Stimulated activated naive CD8-positive, alpha-beta T cell treated with anti-CD3 and anti-CD28 coated beads, Interleukin-15, amount 100 ng/mL, for 72 hours (primary cell): ENCODE results near the gene PHLPP2.

Experiments used
- ATAC-seq: fragments of 150-1000 bp; cut with Tn5 transposase; 2 replicates; pipeline ENCODE4 v1.10.0; 2021; ENCODE audit warnings: mild to moderate bottlenecking, moderate library complexity
- DNase-seq, 2 donors: peaks; one replicate each; pipeline ENCODE4 v3.0.0; 2021 to 2022
- H3K27ac Mint-ChIP-seq, 2 donors: one replicate each; pipeline ENCODE4 v1.8.0; 2022; ENCODE audit warnings: mild to moderate bottlenecking in 2 of 2, mixed read lengths in 2 of 2, moderate library complexity in 2 of 2
- H3K27me3 Mint-ChIP-seq: one replicate; pipeline ENCODE4 v1.8.0; 2022; ENCODE audit warnings: mixed read lengths
- H3K4me1 Mint-ChIP-seq: one replicate; pipeline ENCODE4 v1.8.0; 2022; ENCODE audit warnings: mild to moderate bottlenecking, mixed read lengths
- H3K4me3 Mint-ChIP-seq, 2 donors: one replicate each; pipeline ENCODE4 v1.8.0; 2022; ENCODE audit warnings: mild to moderate bottlenecking in 2 of 2, mixed read lengths in 2 of 2, moderate library complexity in 1 of 2
- H3K9me3 Mint-ChIP-seq, 2 donors: one replicate each; pipeline ENCODE4 v1.8.0; 2022; ENCODE audit warnings: mixed read lengths in 2 of 2

PHLPP2 gene

DNA sequence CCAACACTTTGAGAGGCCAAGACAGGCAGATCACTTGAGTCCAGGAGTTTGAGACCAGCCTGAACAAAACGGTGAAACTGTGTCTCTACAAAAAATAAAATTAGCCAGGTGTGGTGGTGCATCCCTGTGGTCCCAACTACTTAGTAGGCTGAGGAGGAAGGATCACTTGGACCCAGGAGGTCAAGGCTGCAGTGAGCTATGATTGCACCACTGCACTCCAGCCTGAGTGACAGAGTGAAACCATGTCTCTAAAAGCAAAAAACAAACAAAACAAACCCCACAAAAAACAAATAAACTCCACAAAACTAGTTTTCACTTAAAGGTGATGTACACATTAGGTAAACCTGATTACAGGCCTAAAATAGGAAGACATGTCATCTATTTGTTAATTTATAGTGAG, 58.2 kb downstream of the PHLPP2 start:
- H3K9me3 Mint-ChIP-seq, result no peaks in the 10 kb centered on the region
- no peak overlapping the region for H3K4me3 Mint-ChIP-seq
- H3K27me3 Mint-ChIP-seq, result no peaks in the 10 kb centered on the region
- H3K27ac Mint-ChIP-seq, result peak overlapping the region in 1 of 2 donors; percentile 38
- no peaks in the 10 kb centered on the region for H3K4me1 Mint-ChIP-seq
- ATAC-seq (no peak), DNase-seq (no peak)

- no peak overlapping the region for H3K4me3 Mint-ChIP-seq
- ATAC-seq, result no peak
Observed at GRCh38 chr16:71659471-71659870, 65.0 kb downstream of the PHLPP2 start.

DNA sequence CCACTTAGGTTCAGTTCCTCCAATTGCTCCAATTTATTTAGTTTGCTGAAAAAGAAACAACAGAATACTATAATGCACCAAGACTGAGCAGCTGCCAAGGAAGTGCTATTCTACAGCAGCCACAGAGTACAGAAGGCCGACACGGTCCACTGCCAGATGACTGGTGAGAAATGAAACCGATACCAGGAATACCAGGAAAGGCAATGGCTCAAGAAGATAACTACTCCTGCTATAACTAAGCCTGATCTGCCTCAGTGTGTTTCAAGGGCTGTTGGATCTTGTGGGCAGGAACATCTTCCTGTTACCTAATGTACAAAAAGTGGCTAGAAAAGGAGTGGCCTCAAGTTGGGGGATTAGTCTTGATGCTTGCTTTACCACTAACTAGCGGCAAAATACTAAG, 65.7 kb downstream of the PHLPP2 start:
- no peaks in the 10 kb centered on the region for H3K9me3 Mint-ChIP-seq
- DNase-seq, result no peak
- no peak overlapping the region for H3K27ac Mint-ChIP-seq
- H3K4me3 Mint-ChIP-seq, result no peak overlapping the region
- no peaks in the 10 kb centered on the region for H3K27me3 Mint-ChIP-seq
- ATAC-seq, result no peak
- no peaks in the 10 kb centered on the region for H3K4me1 Mint-ChIP-seq

More at GRCh38 chr16:71659471-71659870, 65.0 kb downstream of the PHLPP2 start:
- Mint-ChIP-seq H3K4me1 (no peaks in the 10 kb centered on the region), H3K27ac (no peak overlapping the region), H3K9me3 (no peaks in the 10 kb centered on the region), H3K27me3 (no peaks in the 10 kb centered on the region)
- no peak for DNase-seq

DNA sequence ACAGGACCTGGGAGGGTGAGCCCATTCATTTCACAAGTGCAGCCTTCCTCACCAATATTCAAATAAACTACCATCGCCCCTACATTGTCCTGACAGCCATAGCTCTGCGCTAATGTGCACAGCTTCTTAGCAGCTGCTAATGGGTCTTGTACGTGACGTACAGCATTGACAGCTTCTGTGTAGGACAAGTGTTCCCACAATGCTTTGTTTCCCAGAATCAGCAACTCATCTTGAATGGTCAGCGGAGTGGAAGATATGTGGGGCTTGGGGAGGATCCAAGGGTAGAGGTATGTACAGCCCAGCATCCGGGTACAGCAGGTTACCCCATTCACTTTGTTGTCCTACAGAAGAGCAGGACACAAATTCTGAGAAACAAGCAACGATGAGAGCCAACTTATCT, 74.8 kb downstream of the PHLPP2 start:
- H3K27ac Mint-ChIP-seq, result no peak overlapping the region
- H3K4me3 Mint-ChIP-seq, result no peak overlapping the region
- DNase-seq (no peak), ATAC-seq (no peak)
- no peaks in the 10 kb centered on the region for H3K27me3 Mint-ChIP-seq
- no peaks in the 10 kb centered on the region for H3K4me1 Mint-ChIP-seq
- H3K9me3 Mint-ChIP-seq, result no peaks in the 10 kb centered on the region

- H3K27ac Mint-ChIP-seq, result peak overlapping the region in 1 of 2 donors; percentile 83
- no peak overlapping the region for H3K4me3 Mint-ChIP-seq
- H3K27me3 Mint-ChIP-seq, result no peaks in the 10 kb centered on the region
Observed at GRCh38 chr16:71648921-71649320, 75.6 kb downstream of the PHLPP2 start.

DNA sequence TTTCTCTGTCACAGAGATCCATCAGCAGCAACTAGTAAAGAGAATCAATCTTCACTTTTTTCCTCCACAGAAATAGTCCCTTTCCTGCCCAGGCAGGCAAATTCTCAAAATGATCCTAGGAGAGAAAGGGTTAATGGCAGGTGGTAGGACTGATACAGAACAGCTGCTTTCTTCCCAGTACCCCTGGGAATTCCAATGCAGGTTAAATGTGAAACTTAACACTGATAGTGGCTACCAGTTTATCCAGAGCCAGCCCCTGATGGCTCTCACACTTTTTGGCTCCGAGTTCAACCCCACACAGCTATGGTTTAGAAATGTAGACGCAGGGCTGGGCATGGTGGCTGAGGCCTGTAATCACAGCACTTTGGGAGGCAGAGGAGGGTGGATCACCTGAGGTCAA, 76.3 kb downstream of the PHLPP2 start:
- Mint-ChIP-seq H3K27me3 (no peaks in the 10 kb centered on the region), H3K4me1 (no peaks in the 10 kb centered on the region), H3K9me3 (no peaks in the 10 kb centered on the region), H3K4me3 (no peak overlapping the region), H3K27ac (peak overlapping the region in 1 of 2 donors; percentile 89)
- ATAC-seq, result no peak
- DNase-seq, result no peak

More at GRCh38 chr16:71648921-71649320, 75.6 kb downstream of the PHLPP2 start:
- Mint-ChIP-seq H3K4me1 (no peaks in the 10 kb centered on the region), H3K9me3 (no peaks in the 10 kb centered on the region)
- ATAC-seq (no peak), DNase-seq (no peak)

- no peak for ATAC-seq
- no peak for DNase-seq
- Mint-ChIP-seq H3K4me3 (no peak overlapping the region), H3K27me3 (no peaks in the 10 kb centered on the region), H3K9me3 (no peaks in the 10 kb centered on the region), H3K27ac (no peak overlapping the region), H3K4me1 (no peaks in the 10 kb centered on the region)
Observed at GRCh38 chr16:71647391-71647790, 77.1 kb downstream of the PHLPP2 start.

DNA sequence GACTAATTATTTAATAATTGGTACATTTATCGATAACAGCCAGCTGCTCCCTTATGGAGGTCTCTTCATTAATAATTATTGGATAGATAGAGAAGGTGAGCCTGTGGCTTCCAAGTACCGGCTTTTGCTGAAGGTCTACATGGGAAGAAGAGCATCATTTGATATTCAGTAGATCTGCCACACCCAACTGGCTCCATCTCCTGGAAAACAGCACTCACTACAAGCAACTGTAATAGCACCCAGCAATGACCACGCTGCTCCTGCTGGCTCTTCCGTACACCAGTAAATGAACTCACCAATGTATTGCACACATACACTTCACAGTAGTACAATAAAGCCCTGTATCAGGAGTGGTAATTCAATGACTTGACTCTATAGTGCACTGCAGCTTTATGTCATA, 79.1 kb downstream of the PHLPP2 start:
- H3K4me3 Mint-ChIP-seq, result no peak overlapping the region
- H3K27ac Mint-ChIP-seq, result peak overlapping the region in 1 of 2 donors; percentile 13
- no peaks in the 10 kb centered on the region for H3K4me1 Mint-ChIP-seq
- peak; percentile 46 for ATAC-seq
- DNase-seq, result no peak
- no peaks in the 10 kb centered on the region for H3K9me3 Mint-ChIP-seq
- no peaks in the 10 kb centered on the region for H3K27me3 Mint-ChIP-seq

- ATAC-seq, result no peak
- H3K9me3 Mint-ChIP-seq, result no peaks in the 10 kb centered on the region
Observed at GRCh38 chr16:71637398-71637797, 87.1 kb downstream of the PHLPP2 start.

DNA sequence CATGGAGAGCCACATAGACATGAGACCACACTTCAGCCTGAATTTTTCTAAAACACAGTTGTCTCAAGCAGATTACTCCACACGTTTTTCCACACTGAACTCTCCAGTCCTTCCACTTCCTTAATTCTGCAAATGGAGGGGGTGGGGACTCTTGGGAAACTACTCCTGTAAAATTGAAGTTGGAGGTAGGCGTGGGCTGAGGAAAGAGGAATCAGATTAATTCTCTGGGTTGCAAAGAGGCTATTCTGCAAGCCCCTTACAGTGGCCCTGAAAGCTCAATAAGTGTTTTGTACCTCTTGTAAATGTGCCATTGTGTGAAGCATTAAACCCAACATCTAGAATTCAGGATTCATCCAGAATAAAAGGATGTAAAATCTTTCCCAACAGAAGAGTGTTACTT, 88.9 kb downstream of the PHLPP2 start:
- no peaks in the 10 kb centered on the region for H3K27me3 Mint-ChIP-seq
- no peak overlapping the region for H3K27ac Mint-ChIP-seq
- no peak overlapping the region for H3K4me3 Mint-ChIP-seq
- H3K4me1 Mint-ChIP-seq, result no peaks in the 10 kb centered on the region
- DNase-seq (no peak), ATAC-seq (no peak)
- H3K9me3 Mint-ChIP-seq, result no peaks in the 10 kb centered on the region

More at GRCh38 chr16:71637398-71637797, 87.1 kb downstream of the PHLPP2 start:
- no peaks in the 10 kb centered on the region for H3K4me1 Mint-ChIP-seq
- H3K27ac Mint-ChIP-seq, result no peak overlapping the region
- H3K27me3 Mint-ChIP-seq, result no peaks in the 10 kb centered on the region
- H3K4me3 Mint-ChIP-seq, result no peak overlapping the region
- DNase-seq, result no peak

DNA sequence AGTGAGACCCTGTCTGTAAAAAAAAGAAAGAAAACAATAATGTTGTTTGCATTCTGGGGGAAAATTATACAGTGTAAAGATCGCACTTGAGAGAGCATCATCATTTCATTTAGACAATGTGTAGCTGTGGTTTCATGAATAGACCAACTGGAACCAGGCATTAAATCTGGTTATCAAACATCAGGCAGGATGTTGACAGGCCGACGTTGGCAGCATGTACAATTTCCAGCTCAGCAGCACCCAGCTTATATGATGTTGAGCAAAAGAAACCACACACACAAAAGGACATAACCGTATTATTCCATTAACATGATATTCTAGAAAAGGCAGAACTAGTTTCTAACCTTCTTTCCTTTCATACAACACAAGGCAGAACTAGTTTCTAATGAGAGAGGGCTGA, 92.7 kb downstream of the PHLPP2 start:
- Mint-ChIP-seq H3K9me3 (no peaks in the 10 kb centered on the region), H3K4me1 (no peaks in the 10 kb centered on the region)
- no peak for DNase-seq

DNA sequence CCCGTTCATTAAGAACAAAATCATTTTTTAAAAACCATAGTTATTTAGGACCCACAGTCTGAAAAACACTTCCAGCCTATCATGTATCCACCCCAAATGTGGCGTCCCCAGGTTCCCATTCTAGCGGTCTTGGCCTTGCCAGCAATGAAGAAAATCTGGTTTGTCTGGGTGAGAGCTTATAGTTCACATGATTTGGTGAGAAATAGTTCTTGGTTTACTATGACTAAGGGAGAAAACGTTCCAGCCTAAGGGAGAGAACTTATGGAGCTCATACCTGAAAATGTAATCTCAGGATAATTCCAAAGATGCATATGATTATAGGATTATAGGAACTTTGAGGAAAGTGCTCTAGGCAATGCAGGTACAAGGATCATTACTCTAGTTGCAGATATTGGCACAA, 93.7 kb downstream of the PHLPP2 start:
- H3K27ac Mint-ChIP-seq, result no peak overlapping the region
- DNase-seq (no peak), ATAC-seq (no peak)
- H3K4me3 Mint-ChIP-seq, result no peak overlapping the region
- H3K4me1 Mint-ChIP-seq, result no peaks in the 10 kb centered on the region
- H3K9me3 Mint-ChIP-seq, result no peaks in the 10 kb centered on the region
- H3K27me3 Mint-ChIP-seq, result peaks cover 26% of the 10 kb centered on the region

More for the DNA sequence above, 92.7 kb downstream of the PHLPP2 start:
- Mint-ChIP-seq H3K4me3 (no peak overlapping the region), H3K27me3 (peaks cover 22% of the 10 kb centered on the region), H3K27ac (no peak overlapping the region)
- no peak for ATAC-seq

DNA sequence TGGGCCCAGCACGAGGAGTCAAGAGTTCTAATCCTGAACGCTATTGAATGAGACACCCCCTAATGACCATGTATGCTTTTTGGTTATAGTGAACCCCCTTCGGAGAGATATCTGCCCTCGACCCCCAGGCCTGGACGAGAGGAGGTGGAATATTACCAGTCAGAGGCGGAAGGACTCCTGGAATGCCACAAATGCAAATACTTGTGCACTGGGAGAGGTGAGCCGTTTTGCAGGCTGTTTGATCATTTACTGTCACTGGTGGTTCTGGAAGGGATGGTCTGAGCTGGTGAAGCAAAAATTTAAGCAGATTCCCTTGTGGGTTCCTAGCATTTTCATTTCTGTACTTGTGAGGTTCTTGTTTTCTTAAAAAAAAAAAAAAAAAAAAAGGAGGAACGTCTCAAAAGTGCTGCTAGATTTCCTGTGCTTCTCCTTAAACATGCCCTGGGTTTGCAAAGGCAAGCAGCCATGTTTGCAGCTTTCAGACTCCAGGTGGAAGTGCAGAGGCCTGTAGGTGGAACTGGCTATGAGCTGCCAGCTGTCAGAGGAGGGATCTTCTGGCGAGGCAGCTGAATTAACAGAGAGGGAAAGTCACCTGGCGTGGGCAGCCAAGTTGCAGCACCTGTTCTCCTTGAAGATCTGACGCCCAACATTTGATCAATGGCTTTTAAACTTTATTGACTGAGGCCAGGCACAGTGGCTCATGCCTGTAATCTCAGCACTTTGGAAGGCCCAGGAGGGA, 95.1 kb downstream of the PHLPP2 start:
- no peak for ATAC-seq
- no peak overlapping the region for H3K4me3 Mint-ChIP-seq
- H3K9me3 Mint-ChIP-seq, result no peaks in the 10 kb centered on the region
- no peak for DNase-seq
- peaks cover 26% of the 10 kb centered on the region for H3K27me3 Mint-ChIP-seq
- H3K27ac Mint-ChIP-seq, result no peak overlapping the region
- H3K4me1 Mint-ChIP-seq, result no peaks in the 10 kb centered on the region

DNA sequence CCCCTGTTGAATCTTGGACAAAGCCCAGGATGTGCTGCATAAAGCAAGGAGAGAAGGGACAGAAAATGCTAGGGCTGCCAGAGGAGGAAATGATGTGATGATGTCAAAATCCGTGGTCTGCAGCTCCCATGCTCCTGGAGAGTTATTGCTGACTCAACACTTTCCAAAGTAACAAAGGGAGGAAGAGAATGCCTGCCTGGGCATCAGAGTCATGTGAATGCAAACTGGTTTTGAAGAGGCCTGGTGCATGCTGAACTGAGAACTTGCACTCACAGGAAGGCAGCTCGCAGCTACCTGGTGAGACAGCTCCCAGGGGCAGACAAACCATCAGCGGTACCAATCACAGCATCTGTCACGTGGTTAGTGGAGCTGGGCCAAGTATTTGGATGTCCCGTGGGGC, 95.7 kb downstream of the PHLPP2 start:
- peaks cover 26% of the 10 kb centered on the region for H3K27me3 Mint-ChIP-seq
- ATAC-seq (no peak), DNase-seq (no peak)
- no peak overlapping the region for H3K27ac Mint-ChIP-seq
- H3K4me3 Mint-ChIP-seq, result no peak overlapping the region
- H3K4me1 Mint-ChIP-seq, result no peaks in the 10 kb centered on the region
- no peaks in the 10 kb centered on the region for H3K9me3 Mint-ChIP-seq

DNA sequence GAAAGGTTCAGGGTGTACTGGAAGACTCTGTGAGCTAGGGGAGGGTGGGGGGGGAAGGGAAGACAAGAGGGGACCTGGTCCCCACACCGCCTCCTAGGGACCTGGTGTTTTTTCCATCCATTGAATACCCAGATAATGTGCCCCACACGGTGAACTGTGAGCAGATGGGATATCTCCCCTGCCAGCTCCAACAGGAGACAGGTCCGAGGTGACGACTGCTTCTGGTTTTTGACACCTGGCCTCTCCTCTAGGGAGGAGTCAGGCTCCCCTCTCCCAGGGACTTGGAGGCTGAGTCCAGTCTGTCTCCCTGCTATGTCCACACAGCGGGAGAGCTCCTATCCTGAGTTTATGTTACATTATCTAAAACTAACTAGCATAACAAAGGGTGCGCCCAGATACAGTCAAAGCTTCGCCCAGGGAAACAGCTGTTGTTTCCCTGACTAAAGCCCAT, 96.7 kb downstream of the PHLPP2 start:
- DNase-seq, result no peak
- Mint-ChIP-seq H3K27ac (no peak overlapping the region), H3K9me3 (no peaks in the 10 kb centered on the region), H3K4me1 (no peaks in the 10 kb centered on the region), H3K4me3 (no peak overlapping the region), H3K27me3 (peaks cover 26% of the 10 kb centered on the region)
- no peak for ATAC-seq

- DNase-seq (peak in 1 of 2 donors; percentile 13), ATAC-seq (peak; percentile 31)
- peaks cover 26% of the 10 kb centered on the region for H3K27me3 Mint-ChIP-seq
- peaks cover 7% of the 10 kb centered on the region for H3K4me1 Mint-ChIP-seq
- H3K27ac Mint-ChIP-seq, result peak overlapping the region in 1 of 2 donors; percentile 74
- H3K9me3 Mint-ChIP-seq, result no peaks in the 10 kb centered on the region
- peak overlapping the region; percentile 42 to 63 for H3K4me3 Mint-ChIP-seq
Observed at GRCh38 chr16:71626858-71627213, 97.7 kb downstream of the PHLPP2 start.
